Measurements from ENCODE around the gene SPPL2A. TPM values are rescaled to one million over a fixed set of nuclear protein-coding genes. Genes with fewer than 3 reads are reported as not detected.

SPPL2A gene
- polyA plus RNA-seq, 1 donor (not counting 4 experiments of a cell fraction or from before 2014, with no cell fraction given), result 59.4 TPM

- Histone ChIP-seq H3K9ac (ENCODE audit: control insufficient read depth, extremely low read depth, insufficient read depth, low read length) (no peak overlapping the region), H3K9me1 (ENCODE audit: control insufficient read depth, extremely low read depth, insufficient read depth, low read length) (no peaks in the 10 kb centered on the region), H3K36me3 (ENCODE audit: control insufficient read depth in 2 of 2, extremely low read depth in 1 of 2, insufficient read depth in 2 of 2, low read length in 2 of 2) (no peaks in the 10 kb centered on the region), H3K4me2 (ENCODE audit: control insufficient read depth, extremely low read depth, insufficient read depth, low read depth, low read length) (no peak overlapping the region), H3K27me3 (ENCODE audit: control insufficient read depth, extremely low read depth, insufficient read depth, low read length) (no peaks in the 10 kb centered on the region), H4K20me1 (ENCODE audit: control insufficient read depth, extremely low read depth, insufficient read depth, low read length) (no peaks in the 10 kb centered on the region), H3K9me3 (ENCODE audit: control insufficient read depth, low read depth, low read length) (no peaks in the 10 kb centered on the region), H3K79me2 (ENCODE audit: control insufficient read depth, insufficient read depth, low read length) (no peaks in the 10 kb centered on the region), H3K4me3 (ENCODE audit: control insufficient read depth in 2 of 3, extremely low read depth in 1 of 3, insufficient read depth in 2 of 3, low read depth in 1 of 3, low read length in 3 of 3) (no peak overlapping the region), H3K27ac (ENCODE audit: control insufficient read depth, insufficient read depth, low read length) (no peak overlapping the region), H3K4me1 (ENCODE audit: control insufficient read depth, extremely low read depth, insufficient read depth, low read length) (no peaks in the 10 kb centered on the region), H2AFZ (ENCODE audit: control insufficient read depth, low read length) (no peak overlapping the region)
- dilution Hi-C loops (cut with MboI; ENCODE audit: extremely low pct_ligation_motif_present, low sequenced_read_pairs), result no loop called here
- no peak for TF ChIP-seq EZH2 (IDR thresholded peaks at IDR 0.05; ENCODE audit: low read length)
- no peak for TF ChIP-seq CTCF (optimal IDR thresholded peaks at IDR 0.05 in 1 of 3, IDR thresholded peaks at IDR 0.05 in 1 of 3, conservative IDR thresholded peaks at IDR 0.05 in 1 of 3; ENCODE audit: extremely low read depth in 1 of 3, insufficient read depth in 2 of 3, low read length in 3 of 3)
- DNase-seq (ENCODE audit: low read depth, low spot score) (no peak), FAIRE-seq (no peak)
Observed at GRCh38 chr15:50783895-50784294, 18.4 kb upstream of the SPPL2A start.

GRCh38 chr15:50783411-50783810 lies 17.9 kb upstream of the SPPL2A start:
- Histone ChIP-seq H3K4me2 (ENCODE audit: control insufficient read depth, extremely low read depth, insufficient read depth, low read depth, low read length) (no peak overlapping the region), H3K4me1 (ENCODE audit: control insufficient read depth, extremely low read depth, insufficient read depth, low read length) (no peaks in the 10 kb centered on the region), H4K20me1 (ENCODE audit: control insufficient read depth, extremely low read depth, insufficient read depth, low read length) (no peaks in the 10 kb centered on the region), H3K9ac (ENCODE audit: control insufficient read depth, extremely low read depth, insufficient read depth, low read length) (no peak overlapping the region), H2AFZ (ENCODE audit: control insufficient read depth, low read length) (no peak overlapping the region), H3K79me2 (ENCODE audit: control insufficient read depth, insufficient read depth, low read length) (no peaks in the 10 kb centered on the region), H3K27ac (ENCODE audit: control insufficient read depth, insufficient read depth, low read length) (no peak overlapping the region), H3K9me3 (ENCODE audit: control insufficient read depth, low read depth, low read length) (no peaks in the 10 kb centered on the region), H3K9me1 (ENCODE audit: control insufficient read depth, extremely low read depth, insufficient read depth, low read length) (no peaks in the 10 kb centered on the region), H3K36me3 (ENCODE audit: control insufficient read depth in 2 of 2, extremely low read depth in 1 of 2, insufficient read depth in 2 of 2, low read length in 2 of 2) (no peaks in the 10 kb centered on the region), H3K4me3 (ENCODE audit: control insufficient read depth in 2 of 3, extremely low read depth in 1 of 3, insufficient read depth in 2 of 3, low read depth in 1 of 3, low read length in 3 of 3) (no peak overlapping the region), H3K27me3 (ENCODE audit: control insufficient read depth, extremely low read depth, insufficient read depth, low read length) (no peaks in the 10 kb centered on the region)
- peak; percentile 46 for FAIRE-seq
- dilution Hi-C loops (cut with MboI; ENCODE audit: extremely low pct_ligation_motif_present, low sequenced_read_pairs), result no loop called here
- DNase-seq (ENCODE audit: low read depth, low spot score), result no peak
- TF ChIP-seq EZH2 (IDR thresholded peaks at IDR 0.05; ENCODE audit: low read length) (no peak), CTCF (optimal IDR thresholded peaks at IDR 0.05 in 1 of 3, IDR thresholded peaks at IDR 0.05 in 1 of 3, conservative IDR thresholded peaks at IDR 0.05 in 1 of 3; ENCODE audit: extremely low read depth in 1 of 3, insufficient read depth in 2 of 3, low read length in 3 of 3) (no peak)

Measured in keratinocyte (primary cell).